Left ventricle myocardium inferior (tissue), 1 donor: ENCODE measurements around the gene ANO10. TPM values are rescaled to one million over a fixed set of nuclear protein-coding genes. Genes with fewer than 3 reads are reported as not detected.

Experiments used
- DNase-seq: peaks from one replicate; pipeline ENCODE4 v3.0.0-alpha.2; 2020
- H3K27ac ChIP-seq: fragments of 200-600 bp; replicated peaks from 2 replicates; pipeline ENCODE4 v1.8.0; 2021
- H3K27me3 ChIP-seq: fragments of 200-600 bp; 2 replicates; pipeline ENCODE4 v1.8.0; 2021; ENCODE audit warnings: low read depth
- H3K36me3 ChIP-seq: fragments of 200-600 bp; 2 replicates; pipeline ENCODE4 v1.8.0; 2021
- H3K4me1 ChIP-seq: fragments of 200-600 bp; 2 replicates; pipeline ENCODE4 v1.8.0; 2021
- H3K4me3 ChIP-seq: fragments of 200-600 bp; 2 replicates; pipeline ENCODE4 v1.8.0; 2021; ENCODE audit warnings: mild to moderate bottlenecking, moderate library complexity
- H3K9me3 ChIP-seq: fragments of 200-600 bp; replicated peaks from 2 replicates; pipeline ENCODE4 v1.8.0; 2021
- CTCF ChIP-seq: fragments of 200-600 bp; IDR thresholded peaks from 2 replicates; pipeline ENCODE4 v1.8.0; 2021; ENCODE audit warnings: antibody characterized with exemption, mild to moderate bottlenecking, borderline replicate concordance
- intact Hi-C: fragments of 100-400 bp; cut with micrococcal nuclease; formaldehyde crosslinking; loops from one replicate; pipeline ENCODE4 v1.11.0; 2022
- total RNA-seq: library from RNA; stranded (reverse); fragmentation: NEBNext Ultra II Directional; extraction: Animal tissue kit (Norgen Biotek cat#: 25700); gene quantifications from one replicate; pipeline ENCODE4 v1.2.1, GENCODE V29; 2021
- donor health status: DM: no; HTN: yes; CAD: no; lungs with severe emphysema.

Gene ANO10
- total RNA-seq, 1 donor from 2014 or later, result 12.6 TPM

GRCh38 chr3:43373560-43373928 lies 248.3 kb downstream of the ANO10 start:
- Histone ChIP-seq H3K4me1 (peaks cover 7% of the 10 kb centered on the region), H3K36me3 (no peaks in the 10 kb centered on the region), H3K4me3 (no peak overlapping the region), H3K9me3 (no peaks in the 10 kb centered on the region), H3K27ac (no peak overlapping the region), H3K27me3 (no peaks in the 10 kb centered on the region)
- no peak for TF ChIP-seq CTCF
- intact Hi-C loops, result loop anchor here (10.0 kb wide), 1 partner anchor 209 kb away; no protein-coding TSS in a partner anchor
- no peak for DNase-seq

DNA sequence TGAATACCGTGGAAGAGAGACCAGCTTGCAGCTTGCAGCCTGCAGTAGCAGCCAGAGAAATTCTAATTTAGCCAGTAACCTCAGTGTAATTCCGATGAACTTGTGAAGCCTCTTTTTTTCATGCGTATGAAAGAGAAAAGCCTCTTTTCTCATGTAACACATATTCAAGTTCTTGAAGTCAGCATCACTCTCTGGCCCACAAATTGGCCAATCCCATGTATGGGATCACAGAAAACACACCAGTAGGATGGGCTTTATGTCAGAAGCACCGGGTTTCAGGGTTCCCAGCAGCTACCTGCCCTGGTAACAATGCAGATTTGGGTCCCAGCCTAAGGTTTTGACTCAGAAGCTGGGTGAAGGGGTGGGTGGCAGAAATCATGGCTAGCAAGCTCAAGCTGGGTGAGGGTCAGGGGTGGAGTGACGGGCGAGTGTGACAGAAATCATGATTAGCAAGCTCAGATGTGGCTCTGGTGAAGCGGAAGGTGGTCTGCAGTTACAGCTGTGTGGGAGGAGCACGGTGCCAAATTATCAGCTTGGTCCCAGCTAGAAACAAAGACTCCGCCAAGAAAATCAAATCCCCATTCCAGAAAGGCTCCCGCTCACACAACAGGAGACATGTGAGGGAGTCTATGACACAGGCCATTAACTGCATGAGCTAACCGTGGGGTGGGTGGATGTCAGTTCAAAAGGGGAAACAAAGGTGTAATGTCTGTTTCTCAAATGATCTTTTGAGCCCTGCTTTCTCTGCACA lies 248.8 kb downstream of the ANO10 start:
- no peak for TF ChIP-seq CTCF
- intact Hi-C loops, result loop anchor here (10.0 kb wide), 1 partner anchor 208 kb away; no protein-coding TSS in a partner anchor
- H3K9me3 ChIP-seq, result no peaks in the 10 kb centered on the region
- H3K4me1 ChIP-seq, result peaks cover 1% of the 10 kb centered on the region
- H3K27me3 ChIP-seq, result no peaks in the 10 kb centered on the region
- no peaks in the 10 kb centered on the region for H3K36me3 ChIP-seq
- no peak overlapping the region for H3K27ac ChIP-seq
- DNase-seq, result no peak
- no peak overlapping the region for H3K4me3 ChIP-seq

- TF ChIP-seq CTCF, result no peak
- H3K4me3 ChIP-seq, result no peak overlapping the region
- no peaks in the 10 kb centered on the region for H3K27me3 ChIP-seq
- H3K36me3 ChIP-seq, result no peaks in the 10 kb centered on the region
- no peak for DNase-seq
- no peaks in the 10 kb centered on the region for H3K9me3 ChIP-seq
- H3K27ac ChIP-seq, result no peak overlapping the region
- H3K4me1 ChIP-seq, result no peaks in the 10 kb centered on the region
- intact Hi-C loops, result loop anchor here (10.0 kb wide), 1 partner anchor 207 kb away; no protein-coding TSS in a partner anchor
Measured at GRCh38 chr3:43372007-43372740, 249.6 kb downstream of the ANO10 start.

- H3K4me3 ChIP-seq, result no peak overlapping the region
- H3K4me1 ChIP-seq, result peaks cover 4% of the 10 kb centered on the region
- TF ChIP-seq CTCF, result no peak
- no peak overlapping the region for H3K27ac ChIP-seq
- intact Hi-C loops, result loop anchor here (10.0 kb wide), 1 partner anchor 207 kb away; no protein-coding TSS in a partner anchor
- no peaks in the 10 kb centered on the region for H3K9me3 ChIP-seq
- no peaks in the 10 kb centered on the region for H3K27me3 ChIP-seq
- no peaks in the 10 kb centered on the region for H3K36me3 ChIP-seq
- no peak for DNase-seq
Measured at GRCh38 chr3:43371494-43371893, 250.3 kb downstream of the ANO10 start.

DNA sequence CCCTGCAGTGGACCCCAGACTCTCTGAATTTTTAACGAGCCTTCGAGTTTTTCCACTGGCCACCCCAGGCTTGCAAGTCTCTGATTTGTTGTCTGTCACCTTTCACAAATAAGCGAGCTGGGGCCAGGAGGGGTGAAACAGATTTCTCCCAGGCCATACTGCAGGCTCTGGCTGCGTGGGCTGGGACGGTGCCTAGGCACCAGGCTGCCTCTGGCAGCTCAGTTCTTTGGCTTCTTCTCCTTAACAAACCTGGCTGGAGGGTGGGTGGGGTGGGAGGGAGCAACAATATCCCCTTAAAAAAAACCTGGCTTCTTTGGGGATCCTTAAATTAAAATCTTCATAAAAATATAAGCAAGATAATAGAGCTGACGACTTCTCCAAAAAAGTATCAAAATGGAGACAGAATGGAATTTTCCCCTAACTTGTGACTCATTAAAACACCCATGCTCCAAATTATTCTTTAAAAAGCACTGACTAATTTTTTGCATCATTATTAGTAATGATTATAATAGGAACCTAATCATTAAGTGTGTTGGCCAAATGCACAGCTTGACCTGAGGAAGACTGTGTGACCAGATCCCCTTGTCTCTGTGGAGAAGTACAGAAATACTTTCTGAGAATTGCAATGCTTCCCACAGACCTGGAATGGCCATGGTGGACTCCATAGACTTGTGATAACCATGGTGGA lies 251.4 kb downstream of the ANO10 start:
- Histone ChIP-seq H3K4me3 (no peak overlapping the region), H3K4me1 (peaks cover 14% of the 10 kb centered on the region), H3K36me3 (no peaks in the 10 kb centered on the region), H3K27ac (no peak overlapping the region), H3K27me3 (no peaks in the 10 kb centered on the region), H3K9me3 (no peaks in the 10 kb centered on the region)
- intact Hi-C loops, result loop anchor here (10.0 kb wide), 1 partner anchor 206 kb away; no protein-coding TSS in a partner anchor
- no peak for TF ChIP-seq CTCF
- no peak for DNase-seq
